Adrenal gland (tissue), 5 donors: ENCODE results near the gene STXBP1.

Experiments
- CTCF ChIP-seq, 6 experiments: fragments of 450-650 bp in 4 of 6; fragments of 200-600 bp in 2 of 6; sonication (generic) in 1 of 6; IDR thresholded peaks; 1 replicate in 5 of 6; 2 replicates in 1 of 6; pipeline versions ENCODE4 v1.5.1 to v1.8.0; 2016 to 2021; ENCODE audit warnings: antibody characterized with exemption in 6 of 6, mild to moderate bottlenecking in 2 of 6, moderate library complexity in 1 of 6
- POLR2A ChIP-seq, 2 donors: fragments of 450-650 bp; IDR thresholded peaks; one replicate each; pipeline ENCODE4 v1.6.1; 2017; ENCODE audit warnings: antibody characterized with exemption in 2 of 2, mild to moderate bottlenecking in 2 of 2, moderate library complexity in 1 of 2
- donor health status: DM: no; HTN: no; CAD: no.

- TF ChIP-seq CTCF (IDR thresholded peaks at IDR 0.05) (no peak), POLR2A (IDR thresholded peaks at IDR 0.05) (no peak)
Observed at GRCh38 chr9:127667906-127668305, 55.8 kb downstream of the STXBP1 start.
